HG02588 (cell line): ENCODE data around the gene OR10H1.
"Not testable (repeated sequence)": the region's sequence is repeated elsewhere in the genome, so short reads cannot be mapped to it uniquely, and the experiment has no call there.

Experiments
- ATAC-seq: cut with Tn5 transposase; IDR thresholded peaks from one replicate; pipeline ENCODE4 v1.9.1; 2021; ENCODE audit warnings: mild to moderate bottlenecking, moderate library complexity; ENCODE audit not compliant: unreplicated experiment

Gene OR10H1

DNA sequence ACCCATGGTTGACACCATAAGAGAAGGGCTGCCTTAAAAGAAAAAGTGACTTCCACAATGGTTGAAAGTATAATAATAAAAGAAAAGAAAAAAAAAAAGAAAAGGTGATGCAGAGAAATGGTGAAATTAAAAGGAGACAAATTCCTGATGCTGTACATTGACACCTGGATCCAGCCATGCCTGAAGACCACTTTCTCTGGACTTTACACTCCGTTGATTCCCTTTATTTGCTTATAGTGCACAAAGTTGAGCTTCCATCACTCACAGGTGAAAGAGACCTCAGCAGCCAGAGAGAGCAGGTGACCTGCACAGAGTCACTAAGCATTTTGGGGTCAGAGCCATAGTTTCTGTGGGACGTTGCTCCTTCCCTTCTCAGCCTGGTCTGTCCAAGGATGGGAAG is 40.2 kb downstream of the OR10H1 start:
- no peak for ATAC-seq

DNA sequence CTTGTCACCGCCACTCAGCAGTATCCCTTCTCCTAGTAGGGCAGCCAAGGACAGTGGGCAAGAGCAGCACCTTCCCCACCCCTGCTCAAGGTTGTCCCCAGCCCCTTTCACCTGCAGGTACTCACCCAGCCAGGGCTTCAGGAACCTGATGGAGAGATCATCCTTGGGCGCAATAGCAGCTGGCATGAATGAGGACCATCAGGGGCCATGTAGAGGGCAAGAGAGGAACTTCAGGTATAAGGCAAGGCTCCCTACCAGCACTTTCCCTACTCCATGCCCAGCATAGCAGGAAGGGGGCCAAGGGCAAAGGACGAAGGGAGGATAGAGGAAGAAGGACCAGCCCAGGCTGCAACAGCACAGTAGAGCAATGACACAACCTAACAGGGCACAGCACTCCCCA is 41.3 kb downstream of the OR10H1 start:
- not testable (repeated sequence) for ATAC-seq

DNA sequence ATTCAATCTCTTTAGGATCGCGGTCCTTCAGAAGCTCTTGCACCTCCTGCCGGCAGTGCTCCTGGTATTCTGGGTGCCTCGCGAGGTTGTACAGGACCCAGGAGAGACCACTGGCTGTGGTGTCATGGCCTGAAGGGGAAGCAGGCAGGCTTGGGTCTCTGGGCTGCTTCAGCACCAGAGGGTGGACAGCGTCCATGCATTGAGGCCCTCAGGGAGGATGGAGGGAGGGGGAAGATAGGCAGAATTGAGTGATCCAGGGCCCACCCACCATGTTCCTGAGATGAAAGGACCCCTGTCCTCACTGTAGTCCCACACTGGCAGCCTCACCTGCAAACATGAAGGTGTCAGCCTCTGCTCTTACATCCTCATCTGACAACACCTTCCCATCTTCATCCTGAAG is 45.9 kb downstream of the OR10H1 start:
- ATAC-seq, result no peak

DNA sequence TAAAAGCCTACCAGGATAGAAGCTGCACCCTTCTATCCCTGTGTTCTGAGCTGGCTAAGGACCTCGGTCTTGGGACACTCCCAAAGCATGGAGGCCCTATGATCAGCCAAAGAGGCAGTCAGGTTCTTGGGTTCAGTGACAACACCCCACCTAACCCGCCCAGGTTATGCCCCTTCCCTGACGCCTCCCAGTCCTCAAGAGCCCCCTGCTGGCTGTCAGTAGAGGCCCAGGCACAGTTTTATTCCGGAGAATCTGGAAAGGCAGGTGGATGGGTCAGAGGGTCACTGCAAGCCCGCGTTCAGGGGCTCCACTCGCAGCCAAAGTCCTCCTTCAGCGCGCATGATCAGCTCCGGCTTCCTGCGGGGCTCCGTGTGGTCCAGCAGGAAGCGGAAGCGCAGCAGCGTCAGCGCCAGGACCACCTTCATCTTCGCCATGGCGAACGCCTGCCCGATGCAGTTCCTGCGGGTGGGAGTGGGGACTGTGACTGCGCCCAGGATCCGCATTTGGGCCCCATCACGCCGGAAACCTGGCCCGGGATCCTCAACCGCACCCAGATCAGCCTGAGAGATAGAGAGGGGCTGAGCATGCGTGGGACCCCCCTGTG is 55.4 kb downstream of the OR10H1 start:
- ATAC-seq, result no peak

DNA sequence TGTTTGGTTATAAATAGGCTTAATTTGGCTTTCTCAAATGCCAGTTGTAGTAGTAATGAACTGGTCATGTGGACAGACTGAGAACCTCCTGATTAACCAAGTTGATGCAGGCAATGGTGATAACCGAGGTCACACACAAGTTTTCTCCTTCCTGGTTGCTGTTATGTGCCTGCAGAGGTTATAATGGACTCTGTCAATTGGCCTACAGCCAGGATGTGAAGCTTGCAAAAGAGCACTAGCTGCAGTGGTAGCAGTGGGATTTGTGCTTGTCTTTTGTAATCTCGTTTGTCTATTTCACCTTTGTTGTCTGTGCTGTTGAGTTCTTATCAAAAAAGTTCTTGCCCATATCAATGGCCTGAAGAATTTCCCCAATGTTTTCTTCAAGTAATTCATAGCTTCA is 57.1 kb downstream of the OR10H1 start:
- ATAC-seq, result no peak
